IMR-90 (cell line): ENCODE results near the gene UNC79. TPM values are rescaled to one million over a fixed set of nuclear protein-coding genes. Genes with fewer than 3 reads are reported as not detected.
"Not testable (repeated sequence)": the region's sequence is repeated elsewhere in the genome, so short reads cannot be mapped to it uniquely, and the experiment has no call there.

Experiments used
- ATAC-seq: fragments of 200-7000 bp; cut with Tn5 transposase; 2 replicates; pipeline ENCODE4 v1.9.1; 2020; ENCODE audit warnings: low read depth, mild to moderate bottlenecking, moderate library complexity
- BruUV-seq: library from RNA; stranded (reverse); fragments of 400-500 nt; replicated peaks from 2 replicates; lab custom pipeline; 2021; lab: Mats Ljungman, UMichigan
- CTCF ChIA-PET: fragments of 300-600 bp; formaldehyde crosslinking; extraction: SDS; loops from one replicate; lab custom pipeline; 2021; ENCODE audit warnings: antibody characterized with exemption; lab: Yijun Ruan, JAX
- POLR2A ChIA-PET: fragments of 300-600 bp; sonication (Branson Sonifier 250); formaldehyde crosslinking; loops from one replicate; lab custom pipeline; 2022; ENCODE audit warnings: antibody characterized with exemption; ENCODE audit not compliant: unreplicated experiment; lab: Charles Lee
- DNase-seq: peaks from one replicate; pipeline ENCODE4 v3.0.0; 2013
- H2AFZ ChIP-seq: replicated peaks from 2 replicates; pipeline ENCODE3; 2013; ENCODE audit warnings: low read length, mild to moderate bottlenecking; ENCODE audit not compliant: poor library complexity
- H2AK5ac ChIP-seq: 2 replicates; pipeline ENCODE4 v1.6.1; 2013; ENCODE audit warnings: low read depth, low read length, inconsistent platforms
- H2AK9ac ChIP-seq: replicated peaks from 2 replicates; pipeline ENCODE3; 2013; ENCODE audit warnings: mild to moderate bottlenecking, low read depth, low read length, moderate library complexity; ENCODE audit not compliant: poor library complexity
- H2BK120ac ChIP-seq: 2 replicates; pipeline ENCODE4 v1.6.1; 2013; ENCODE audit warnings: low read depth, low read length, inconsistent platforms
- H2BK15ac ChIP-seq: 3 replicates; pipeline ENCODE4 v1.6.1; 2013; ENCODE audit warnings: low read depth, low read length, inconsistent platforms
- H2BK20ac ChIP-seq: 2 replicates; pipeline ENCODE4 v1.6.1; 2013; ENCODE audit warnings: low read depth, mild to moderate bottlenecking, inconsistent platforms, low read length, moderate library complexity
- H2BK5ac ChIP-seq: 2 replicates; pipeline ENCODE4 v1.6.1; 2013; ENCODE audit warnings: mild to moderate bottlenecking, low read depth, low read length, inconsistent platforms; ENCODE audit not compliant: poor library complexity, severe bottlenecking
- H3K14ac ChIP-seq: replicated peaks from 2 replicates; pipeline ENCODE4 v1.6.1; 2013; ENCODE audit warnings: low read depth, low read length, inconsistent platforms
- H3K18ac ChIP-seq: 2 replicates; pipeline ENCODE4 v1.6.1; 2013; ENCODE audit warnings: low read depth, low read length, control low read depth
- H3K23ac ChIP-seq: 2 replicates; pipeline ENCODE4 v1.6.1; 2013; ENCODE audit warnings: low read depth, low read length, inconsistent platforms
- H3K27ac ChIP-seq: 2 replicates; pipeline ENCODE4 v1.5.1; 2013; ENCODE audit warnings: mild to moderate bottlenecking, control low read depth, low read length; ENCODE audit not compliant: insufficient read depth
- H3K27me3 ChIP-seq: 2 replicates; pipeline ENCODE4 v1.6.1; 2013; ENCODE audit warnings: low read length; ENCODE audit not compliant: control insufficient read depth, insufficient read depth
- H3K36me3 ChIP-seq: 2 replicates; pipeline ENCODE4 v1.6.1; 2013; ENCODE audit warnings: low read length, mixed read lengths; ENCODE audit not compliant: control insufficient read depth, insufficient read depth
- H3K4ac ChIP-seq: 2 replicates; pipeline ENCODE4 v1.6.1; 2013; ENCODE audit warnings: low read depth, low read length, inconsistent platforms
- H3K4me1 ChIP-seq: 2 replicates; pipeline ENCODE4 v1.6.1; 2013; ENCODE audit warnings: low read length, mixed read lengths; ENCODE audit not compliant: control insufficient read depth, insufficient read depth
- H3K4me2 ChIP-seq: 2 replicates; pipeline ENCODE4 v1.6.1; 2013; ENCODE audit warnings: low read depth, mild to moderate bottlenecking, control low read depth, low read length, moderate library complexity
- H3K4me3 ChIP-seq: 2 replicates; pipeline ENCODE4 v1.5.1; 2013; ENCODE audit warnings: low read depth, mild to moderate bottlenecking, control low read depth, low read length, moderate library complexity; ENCODE audit not compliant: insufficient read depth
- H3K56ac ChIP-seq: 2 replicates; pipeline ENCODE4 v1.6.1; 2013; ENCODE audit warnings: low read length, inconsistent platforms; ENCODE audit not compliant: insufficient read depth; ENCODE audit errors: extremely low read depth
- H3K79me1 ChIP-seq, 2 experiments: 2 replicates each; pipeline ENCODE4 v1.6.1; 2013; ENCODE audit warnings: low read length in 2 of 2, inconsistent platforms in 1 of 2, low read depth in 1 of 2
- H3K9ac ChIP-seq: 2 replicates; pipeline ENCODE4 v1.6.1; 2013; ENCODE audit warnings: low read depth, low read length, control low read depth
- H3K9me1 ChIP-seq: 2 replicates; pipeline ENCODE4 v1.6.1; 2013; ENCODE audit warnings: low read length, inconsistent platforms; ENCODE audit not compliant: insufficient read depth
- H3K9me3 ChIP-seq: 2 replicates; pipeline ENCODE4 v1.6.1; 2013; ENCODE audit warnings: low read length; ENCODE audit not compliant: control insufficient read depth, insufficient read depth
- H4K20me1 ChIP-seq: 2 replicates; pipeline ENCODE4 v1.6.1; 2013; ENCODE audit warnings: low read length, inconsistent platforms; ENCODE audit not compliant: insufficient read depth
- H4K5ac ChIP-seq: 2 replicates; pipeline ENCODE4 v1.6.1; 2013; ENCODE audit warnings: mild to moderate bottlenecking, low read depth, low read length, control low read depth
- H4K8ac ChIP-seq, 2 experiments: 2 replicates each; pipeline ENCODE4 v1.6.1; 2013; ENCODE audit warnings: low read depth in 2 of 2, low read length in 2 of 2, control low read depth in 1 of 2, inconsistent platforms in 1 of 2
- H4K91ac ChIP-seq: 2 replicates; pipeline ENCODE4 v1.6.1; 2013; ENCODE audit warnings: low read depth, low read length, inconsistent platforms; ENCODE audit not compliant: insufficient read depth
- WGBS, 2 experiments: methylation state at CpG; one replicate each; pipeline versions ENCODE4 v1.1.5 to v1.1.7; 2013; ENCODE audit warnings: missing lambda C conversion rate in 2 of 2; ENCODE audit not compliant: insufficient read length in 1 of 2; ENCODE audit errors: extremely low coverage in 2 of 2; 5-methylcytosine and 5-hydroxymethylcytosine counted together
- dilution Hi-C: fragments of 300-500 bp; cut with HindIII; formaldehyde crosslinking; loops from one replicate; pipeline ENCODE4 v1.14.3; 2018; ENCODE audit warnings: low sequenced_read_pairs; ENCODE audit not compliant: unreplicated experiment
- in situ Hi-C: fragments of 300-500 bp; cut with MboI; formaldehyde crosslinking; loops from 3 replicates; pipeline ENCODE4 v1.14.3; 2019; ENCODE audit warnings: low sequenced_read_pairs, inconsistent platforms, mixed read lengths
- intact Hi-C: fragments of 100-400 bp; cut with micrococcal nuclease; formaldehyde crosslinking; loops from 2 replicates; pipeline ENCODE4 v1.10.0; 2022
- polyA plus RNA-seq, 3 experiments: library from polyadenylated mRNA; depleted of rRNA; stranded (reverse); fragments of >200 nt; gene quantifications; 2 replicates each; pipeline ENCODE4 v1.2.3, GENCODE V29; 2012; ENCODE audit warnings: low replicate concordance in 1 of 3
- total RNA-seq: library from RNA; depleted of rRNA; stranded (reverse); fragments of >200 nt; gene quantifications from 2 replicates; pipeline ENCODE4 v1.2.3, GENCODE V29; 2012

UNC79 gene
- total and polyA plus RNA-seq, 2 of the 4 experiments (the other 2 are of a cell fraction) = under 0.01 TPM

- H3K9me1 ChIP-seq, H2AK5ac ChIP-seq, H4K91ac ChIP-seq, H2BK120ac ChIP-seq, H3K23ac ChIP-seq, H4K20me1 ChIP-seq, ATAC-seq, H3K56ac ChIP-seq, H3K4me3 ChIP-seq, H3K27ac ChIP-seq, dilution Hi-C loops, H3K9me3 ChIP-seq, H4K5ac ChIP-seq, H3K4ac ChIP-seq, H2BK15ac ChIP-seq, H4K8ac ChIP-seq, DNase-seq, H2BK20ac ChIP-seq, H3K36me3 ChIP-seq, POLR2A ChIA-PET, H2AFZ ChIP-seq, intact Hi-C loops, in situ Hi-C loops, H2AK9ac ChIP-seq, H3K9ac ChIP-seq, H3K79me1 ChIP-seq, H3K4me1 ChIP-seq, CTCF ChIA-PET, H3K27me3 ChIP-seq, H3K14ac ChIP-seq, H2BK5ac ChIP-seq, H3K18ac ChIP-seq, BruUV-seq, H3K4me2 ChIP-seq: not testable (repeated sequence)
- WGBS, 2 experiments = no CpG with 5 or more reads among the region's 2 CpGs
Measured at GRCh38 chr14:93479074-93479473, 48.3 kb downstream of the UNC79 start.
